ENCODE data around the gene CTNND2. TPM values are rescaled to one million over a fixed set of nuclear protein-coding genes. Genes with fewer than 3 reads are reported as not detected.

CTNND2 gene
- total and polyA plus RNA-seq, 4 donors, result 0.30 to 2.2 (median 0.71) TPM

DNA sequence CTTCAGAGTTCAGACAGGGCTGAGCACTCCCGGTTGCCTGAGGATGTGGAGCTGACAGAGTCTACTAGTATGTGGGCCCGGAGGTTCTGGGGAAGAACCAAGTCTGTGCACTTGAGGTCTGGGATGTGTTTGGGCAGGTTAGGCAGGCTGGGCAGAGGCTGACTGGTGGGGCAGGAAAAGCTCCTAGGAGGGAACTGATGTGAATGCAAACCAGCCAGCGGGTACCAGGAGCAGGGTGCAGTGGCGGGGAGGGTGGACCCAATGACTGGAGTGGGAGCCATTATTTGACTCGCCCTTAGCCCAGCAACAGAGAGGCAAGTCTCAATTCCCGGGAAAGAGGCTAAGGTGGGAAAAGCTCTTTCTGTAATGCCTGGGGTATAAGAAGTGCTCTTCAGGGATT, 723.4 kb downstream of the CTNND2 start:
- Histone ChIP-seq H3K27me3 (ENCODE audit: control insufficient read depth in 3 of 3, insufficient read depth in 3 of 3, low read length in 2 of 3) (no peaks in the 10 kb centered on the region), H3K4me1 (ENCODE audit: control insufficient read depth in 5 of 5, insufficient read depth in 5 of 5, low read length in 5 of 5) (no peaks in the 10 kb centered on the region), H3K9me3 (ENCODE audit: control insufficient read depth in 4 of 4, insufficient read depth in 3 of 4, low read length in 3 of 4) (peaks cover 0 to 4% (median 0%) of the 10 kb centered on the region in 4 donors), H3K4me3 (no peak overlapping the region), H3K36me3 (ENCODE audit: control insufficient read depth in 4 of 4, insufficient read depth in 4 of 4, low read length in 4 of 4) (peaks cover 0 to 2% (median 0%) of the 10 kb centered on the region in 4 donors), H3K9ac (ENCODE audit: insufficient read depth in 1 of 2, low read length in 2 of 2) (no peak overlapping the region), H3K27ac (ENCODE audit: low read depth in 1 of 2, low read length in 1 of 2) (no peak overlapping the region)
- DNase-seq, result no peak
- no peak for ATAC-seq (ENCODE audit: insufficient read depth, low FRiP score)
- no peak for TF ChIP-seq CTCF (IDR thresholded peaks at IDR 0.05; ENCODE audit: control extremely low read depth, extremely low read depth)
- WGBS, 2 donors, result 88 to 97% methylated on average over 6 of the region's 6 CpGs

- Histone ChIP-seq H3K27me3 (ENCODE audit: control insufficient read depth in 3 of 3, insufficient read depth in 3 of 3, low read length in 2 of 3) (no peaks in the 10 kb centered on the region), H3K9me3 (ENCODE audit: control insufficient read depth in 4 of 4, insufficient read depth in 3 of 4, low read length in 3 of 4) (peaks cover 0 to 4% (median 0%) of the 10 kb centered on the region in 4 donors), H3K27ac (ENCODE audit: low read depth in 1 of 2, low read length in 1 of 2) (no peak overlapping the region), H3K4me1 (ENCODE audit: control insufficient read depth in 5 of 5, insufficient read depth in 5 of 5, low read length in 5 of 5) (no peaks in the 10 kb centered on the region), H3K36me3 (ENCODE audit: control insufficient read depth in 4 of 4, insufficient read depth in 4 of 4, low read length in 4 of 4) (peaks cover 0 to 2% (median 0%) of the 10 kb centered on the region in 4 donors), H3K9ac (ENCODE audit: insufficient read depth in 1 of 2, low read length in 2 of 2) (no peak overlapping the region), H3K4me3 (no peak overlapping the region)
- ATAC-seq (ENCODE audit: insufficient read depth, low FRiP score), result no peak
- no peak for DNase-seq
- WGBS, 2 donors, result 96 to 98% methylated on average over 2 of the region's 2 CpGs
- no peak for TF ChIP-seq CTCF (IDR thresholded peaks at IDR 0.05; ENCODE audit: control extremely low read depth, extremely low read depth)
Measured at GRCh38 chr5:11177999-11178711, 726.1 kb downstream of the CTNND2 start.

GRCh38 chr5:11174591-11174990, 729.7 kb downstream of the CTNND2 start:
- Histone ChIP-seq H3K27ac (ENCODE audit: low read depth in 1 of 2, low read length in 1 of 2) (no peak overlapping the region), H3K4me3 (no peak overlapping the region), H3K27me3 (ENCODE audit: control insufficient read depth in 3 of 3, insufficient read depth in 3 of 3, low read length in 2 of 3) (no peaks in the 10 kb centered on the region), H3K36me3 (ENCODE audit: control insufficient read depth in 4 of 4, insufficient read depth in 4 of 4, low read length in 4 of 4) (no peaks in the 10 kb centered on the region), H3K4me1 (ENCODE audit: control insufficient read depth in 5 of 5, insufficient read depth in 5 of 5, low read length in 5 of 5) (no peaks in the 10 kb centered on the region), H3K9me3 (ENCODE audit: control insufficient read depth in 4 of 4, insufficient read depth in 3 of 4, low read length in 3 of 4) (no peaks in the 10 kb centered on the region), H3K9ac (ENCODE audit: insufficient read depth in 1 of 2, low read length in 2 of 2) (no peak overlapping the region)
- DNase-seq, result no peak
- TF ChIP-seq CTCF (IDR thresholded peaks at IDR 0.05; ENCODE audit: control extremely low read depth, extremely low read depth), result no peak
- 62 to 80% methylated on average over 7 of the region's 7 CpGs for WGBS, 2 donors
- no peak for ATAC-seq (ENCODE audit: insufficient read depth, low FRiP score)
